Testis (tissue), 3 donors: ENCODE data around the gene NRXN3. TPM values are rescaled to one million over a fixed set of nuclear protein-coding genes. Genes with fewer than 3 reads are reported as not detected.

ENCODE experiments used
- DNase-seq: peaks from one replicate; pipeline ENCODE4 v3.0.0-alpha.2; 2019
- H3K27ac ChIP-seq, 2 donors: fragments of 200-600 bp; sonication (generic); one replicate each; pipeline ENCODE4 v1.5.1; 2019
- H3K27me3 ChIP-seq: fragments of 200-600 bp; sonication (generic); one replicate; pipeline ENCODE4 v1.5.1; 2019
- H3K36me3 ChIP-seq: fragments of 200-600 bp; sonication (generic); one replicate; pipeline ENCODE4 v1.5.1; 2017; ENCODE audit warnings: low read depth; ENCODE audit errors: missing control alignments
- H3K4me1 ChIP-seq: fragments of 200-600 bp; sonication (generic); one replicate; pipeline ENCODE4 v1.5.1; 2019
- H3K4me3 ChIP-seq, 2 donors: fragments of 200-600 bp; sonication (generic); one replicate each; pipeline ENCODE4 v1.5.1; 2017 to 2019
- H3K9me3 ChIP-seq: fragments of 200-600 bp; sonication (generic); one replicate; pipeline ENCODE4 v1.5.1; 2017
- CTCF ChIP-seq, 3 experiments: fragments of 450-650 bp in 2 of 3; fragments of 200-600 bp in 1 of 3; sonication (generic) in 1 of 3; IDR thresholded peaks; one replicate each; pipeline ENCODE4 v1.5.1; 2016 to 2019; ENCODE audit warnings: antibody characterized with exemption in 3 of 3, mild to moderate bottlenecking in 2 of 3, moderate library complexity in 1 of 3
- POLR2A ChIP-seq: fragments of 450-650 bp; IDR thresholded peaks from one replicate; pipeline ENCODE4 v1.6.1; 2017; ENCODE audit warnings: antibody characterized with exemption, mild to moderate bottlenecking, moderate library complexity
- WGBS, 2 donors: methylation state at CpG; one replicate each; pipeline ENCODE4 v1.1.5; 2018; 5-methylcytosine and 5-hydroxymethylcytosine counted together
- intact Hi-C: fragments of 100-400 bp; cut with DNase I; formaldehyde crosslinking; loops from one replicate; pipeline ENCODE4 v1.15.1; 2023; ENCODE audit warnings: low total_unique reads
- polyA plus RNA-seq: library from polyadenylated mRNA; stranded (reverse); fragments of 350-450 nt; fragmentation: Illumina TruSeq; extraction: RNeasy Lipid Tissue Mini Kit (QIAGEN cat#74804); gene quantifications from one replicate; pipeline ENCODE4 v1.2.3, GENCODE V29; 2014; ENCODE audit warnings: low read depth, low replicate concordance; ENCODE audit not compliant: insufficient read depth
- total RNA-seq, 2 donors: library from RNA; depleted of rRNA; stranded (reverse); fragments of >200 nt; gene quantifications; one replicate each; pipeline ENCODE4 v1.2.3, GENCODE V29; 2016

Gene NRXN3
- total and polyA plus RNA-seq, 3 donors from 2014 or later, result 3.5 to 8.0 (median 3.9) TPM

GRCh38 chr14:78933166-78933565 lies 763.0 kb downstream of the NRXN3 start:
- no peaks in the 10 kb centered on the region for H3K36me3 ChIP-seq
- intact Hi-C loops, result no loop called here
- H3K27ac ChIP-seq, result no peak overlapping the region
- no peaks in the 10 kb centered on the region for H3K27me3 ChIP-seq
- TF ChIP-seq POLR2A (no peak), CTCF (IDR thresholded peaks at IDR 0.05) (no peak)
- DNase-seq, result no peak
- no peaks in the 10 kb centered on the region for H3K4me1 ChIP-seq
- 53 to 73% methylated on average over 2 of the region's 2 CpGs for WGBS, 2 donors
- H3K4me3 ChIP-seq, result no peak overlapping the region
- H3K9me3 ChIP-seq, result no peaks in the 10 kb centered on the region

DNA sequence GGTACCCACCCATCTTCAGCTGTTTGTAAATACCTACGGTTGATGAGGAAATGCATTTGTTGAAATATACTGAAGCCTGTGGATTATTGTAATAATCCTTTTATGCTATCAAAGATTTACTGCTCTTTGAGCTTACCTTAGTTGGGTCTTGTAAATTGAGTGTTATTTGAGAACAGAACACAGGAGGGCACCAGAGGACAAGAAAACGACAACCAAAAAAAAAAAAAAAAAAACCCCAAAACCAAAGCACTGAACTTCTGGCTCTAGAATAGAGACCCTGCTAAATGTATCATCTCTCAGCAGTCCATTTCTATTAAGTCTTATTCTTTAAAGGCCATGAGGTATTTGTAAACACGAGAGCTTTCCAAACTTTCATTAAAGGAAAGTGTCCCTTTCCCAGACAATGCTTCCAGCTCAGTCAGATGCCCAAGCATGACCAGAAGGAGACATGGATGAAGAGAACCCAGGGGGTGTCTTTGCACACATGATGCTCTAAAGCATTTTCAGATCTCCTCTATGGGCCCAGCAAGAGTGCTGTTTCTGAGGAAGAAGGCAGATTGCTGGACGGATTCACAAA lies 763.9 kb downstream of the NRXN3 start:
- intact Hi-C loops, result no loop called here
- WGBS, 2 donors, result 42 to 43% methylated on average over 4 of the region's 4 CpGs
- TF ChIP-seq CTCF (IDR thresholded peaks at IDR 0.05), result peak in 1 of 3 experiments; percentile 40
- no peak for TF ChIP-seq POLR2A
- Histone ChIP-seq H3K9me3 (no peaks in the 10 kb centered on the region), H3K36me3 (no peaks in the 10 kb centered on the region), H3K4me3 (no peak overlapping the region), H3K27ac (no peak overlapping the region), H3K4me1 (no peaks in the 10 kb centered on the region), H3K27me3 (no peaks in the 10 kb centered on the region)
- no peak for DNase-seq

DNA sequence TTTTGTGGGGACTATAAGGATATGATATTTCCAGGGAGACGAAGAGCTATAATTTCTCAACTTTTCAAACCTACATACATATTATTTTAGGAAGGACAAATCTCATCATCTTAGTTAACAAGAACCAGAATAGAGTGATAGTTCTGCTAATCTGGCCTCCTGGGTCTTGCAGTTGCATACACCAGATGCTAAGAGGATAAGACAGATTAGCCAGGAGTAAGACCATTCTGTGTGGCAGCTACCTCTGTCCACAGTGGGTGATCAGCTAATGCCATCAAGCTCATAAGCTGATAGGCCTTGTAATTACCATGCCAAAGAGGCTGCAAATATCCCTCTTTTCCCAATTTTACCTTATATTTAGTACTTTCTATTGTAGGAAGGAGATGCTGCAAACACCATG lies 776.8 kb downstream of the NRXN3 start:
- intact Hi-C loops, result no loop called here
- TF ChIP-seq CTCF (IDR thresholded peaks at IDR 0.05), result no peak
- TF ChIP-seq POLR2A, result no peak

DNA sequence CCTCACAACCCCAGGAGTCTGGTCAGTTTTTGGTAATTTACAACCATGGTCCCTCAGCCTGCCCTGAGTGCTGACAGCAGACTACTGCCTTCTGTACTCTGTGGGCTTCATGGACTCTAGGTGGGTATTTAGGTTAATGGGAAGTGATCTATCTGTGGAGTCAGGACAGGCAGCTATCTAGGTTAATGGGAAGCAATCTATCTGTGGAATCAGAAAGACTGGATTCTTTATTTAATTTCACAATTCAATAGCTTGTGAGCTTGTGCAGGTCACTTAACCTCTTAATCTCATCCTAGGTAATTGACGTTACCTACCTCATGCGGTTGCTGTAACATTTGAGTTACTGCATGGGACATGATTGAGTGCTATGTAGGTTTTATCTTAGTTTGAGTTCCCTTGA lies 777.5 kb downstream of the NRXN3 start:
- H3K27ac ChIP-seq, result no peak overlapping the region
- H3K27me3 ChIP-seq, result no peaks in the 10 kb centered on the region
- H3K9me3 ChIP-seq, result no peaks in the 10 kb centered on the region
- TF ChIP-seq CTCF (IDR thresholded peaks at IDR 0.05), result no peak
- TF ChIP-seq POLR2A, result no peak
- no peak overlapping the region for H3K4me3 ChIP-seq
- DNase-seq, result no peak
- intact Hi-C loops, result no loop called here
- no peaks in the 10 kb centered on the region for H3K4me1 ChIP-seq
- no peaks in the 10 kb centered on the region for H3K36me3 ChIP-seq
- WGBS, 2 donors, result 96 to 100% methylated on average over 2 of the region's 2 CpGs

More for the DNA sequence above, 776.8 kb downstream of the NRXN3 start:
- Histone ChIP-seq H3K27ac (no peak overlapping the region), H3K4me1 (no peaks in the 10 kb centered on the region), H3K9me3 (no peaks in the 10 kb centered on the region), H3K36me3 (no peaks in the 10 kb centered on the region), H3K4me3 (no peak overlapping the region), H3K27me3 (no peaks in the 10 kb centered on the region)
- DNase-seq, result no peak
- WGBS, 2 donors, result 90 to 95% methylated on average over 1 of the region's 1 CpG

DNA sequence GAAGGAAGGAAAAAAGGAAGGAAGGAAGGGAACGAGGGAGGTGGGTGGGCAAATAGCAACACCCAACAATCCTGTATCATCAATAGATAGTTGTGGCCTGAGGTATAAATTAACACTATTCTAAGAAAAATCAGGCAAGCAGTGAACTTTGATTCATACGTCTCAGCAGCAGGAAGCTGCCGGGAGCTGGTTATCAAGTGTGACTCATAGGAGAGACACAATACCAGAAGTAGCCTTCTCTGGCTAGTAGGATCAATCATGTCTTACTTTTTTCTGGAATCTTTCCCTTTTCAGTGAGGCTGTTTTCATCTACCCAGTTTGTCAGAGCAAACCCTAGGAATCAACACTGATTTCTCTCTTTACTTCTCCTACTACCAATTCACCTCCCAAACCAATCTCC lies 780.5 kb downstream of the NRXN3 start:
- Histone ChIP-seq H3K4me1 (no peaks in the 10 kb centered on the region), H3K27ac (no peak overlapping the region), H3K36me3 (no peaks in the 10 kb centered on the region), H3K27me3 (no peaks in the 10 kb centered on the region), H3K4me3 (no peak overlapping the region), H3K9me3 (no peaks in the 10 kb centered on the region)
- DNase-seq, result no peak
- 66 to 77% methylated on average over 3 of the region's 3 CpGs for WGBS, 2 donors
- TF ChIP-seq POLR2A (no peak), CTCF (IDR thresholded peaks at IDR 0.05) (no peak)
- intact Hi-C loops, result no loop called here
